Measurements from ENCODE around the gene STAT5B. TPM values are rescaled to one million over a fixed set of nuclear protein-coding genes. Genes with fewer than 3 reads are reported as not detected.

The STAT5B gene
- total RNA-seq, 1 experiment from 2014 or later, result 36.4 TPM

DNA sequence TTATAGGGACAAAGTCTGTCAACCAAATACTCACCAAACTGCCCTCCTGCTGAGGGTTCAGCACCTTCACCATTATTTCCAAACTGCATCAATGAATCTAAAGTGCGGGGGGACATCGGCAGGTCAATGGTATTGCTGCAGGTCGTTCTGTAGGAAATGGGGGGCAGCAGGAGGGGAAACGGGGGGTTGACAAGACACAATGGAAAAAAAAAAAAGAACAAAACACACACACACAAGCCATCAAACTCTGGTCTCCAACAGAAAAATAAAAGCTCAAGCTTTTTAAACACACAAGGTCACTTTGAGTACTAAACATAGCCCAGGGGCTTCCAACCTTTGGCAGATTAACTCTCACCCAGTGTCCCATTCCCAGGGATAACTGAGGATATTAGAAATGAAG is 40.6 kb upstream of the STAT5B start (continued):
- TF ChIP-seq, protein P1, sequence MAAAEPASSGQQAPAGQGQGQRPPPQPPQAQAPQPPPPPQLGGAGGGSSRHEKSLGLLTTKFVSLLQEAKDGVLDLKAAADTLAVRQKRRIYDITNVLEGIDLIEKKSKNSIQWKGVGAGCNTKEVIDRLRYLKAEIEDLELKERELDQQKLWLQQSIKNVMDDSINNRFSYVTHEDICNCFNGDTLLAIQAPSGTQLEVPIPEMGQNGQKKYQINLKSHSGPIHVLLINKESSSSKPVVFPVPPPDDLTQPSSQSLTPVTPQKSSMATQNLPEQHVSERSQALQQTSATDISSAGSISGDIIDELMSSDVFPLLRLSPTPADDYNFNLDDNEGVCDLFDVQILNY (CRISPR knock-in tag; IDR thresholded peaks at IDR 0.05), result no peak
- TF ChIP-seq NR2C2 (CRISPR knock-in tag; IDR thresholded peaks at IDR 0.05) (no peak), MXD4 (CRISPR knock-in tag; IDR thresholded peaks at IDR 0.05; ENCODE audit: borderline replicate concordance) (no peak), ZNF671 (CRISPR knock-in tag; IDR thresholded peaks at IDR 0.05) (no peak), GABPB1 (CRISPR knock-in tag; IDR thresholded peaks at IDR 0.05) (no peak)

DNA sequence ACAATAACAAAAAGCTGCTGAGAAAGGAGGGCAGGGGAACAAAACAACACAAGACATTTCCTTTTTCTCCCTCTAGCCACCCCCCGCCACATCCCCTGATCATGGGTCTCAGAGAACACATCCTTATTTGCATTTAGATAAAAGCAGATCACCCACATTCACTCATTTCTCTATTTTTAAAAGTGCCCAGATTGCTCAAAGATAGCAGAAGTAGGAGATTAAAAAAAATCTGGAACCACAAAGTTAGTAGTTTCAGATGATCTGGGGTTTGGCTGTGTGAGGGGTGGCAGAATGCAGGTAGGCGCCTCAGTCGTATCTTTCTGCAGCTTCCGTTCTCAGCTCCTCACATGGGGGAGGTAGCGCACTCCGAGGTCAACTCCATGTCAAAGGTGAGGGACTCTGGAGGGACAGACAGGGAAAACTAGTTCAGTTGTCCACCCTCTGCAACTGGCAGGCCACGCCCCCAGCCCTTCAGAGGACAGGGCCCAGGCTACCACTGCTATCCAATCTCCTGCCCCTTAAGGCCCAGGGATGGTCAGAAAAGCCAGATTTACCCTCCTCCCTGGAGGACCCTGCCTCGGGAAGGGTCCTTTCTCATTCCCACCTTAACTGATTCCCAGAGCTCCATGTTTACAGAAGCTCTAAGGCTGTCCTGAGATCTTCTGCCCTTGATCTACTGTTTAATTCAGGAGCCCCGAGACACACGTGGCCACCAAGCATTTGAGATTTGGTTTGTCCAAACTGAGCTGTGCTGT is 39.4 kb upstream of the STAT5B start:
- ChIA-PET CTCF (interaction anchor here (1.7 to 12.3 kb wide), 2 partner anchors 89 to 93 kb away, joined by 5 to 196 read pairs; no protein-coding TSS in a partner anchor), POLR2A (interaction anchor here (0.6 kb wide), 1 partner anchor 36 kb away, joined by 4 read pairs; no protein-coding TSS in a partner anchor)
- Mint-ChIP-seq H3K27ac (peak overlapping the region; percentile 49), H3K4me1 (peaks cover 33% of the 10 kb centered on the region), H3K27me3 (ENCODE audit: low read depth) (no peaks in the 10 kb centered on the region), H3K36me3 (peaks cover 40% of the 10 kb centered on the region), H3K9me3 (no peaks in the 10 kb centered on the region), H3K4me3 (no peak overlapping the region)
- TF ChIP-seq, protein P2, sequence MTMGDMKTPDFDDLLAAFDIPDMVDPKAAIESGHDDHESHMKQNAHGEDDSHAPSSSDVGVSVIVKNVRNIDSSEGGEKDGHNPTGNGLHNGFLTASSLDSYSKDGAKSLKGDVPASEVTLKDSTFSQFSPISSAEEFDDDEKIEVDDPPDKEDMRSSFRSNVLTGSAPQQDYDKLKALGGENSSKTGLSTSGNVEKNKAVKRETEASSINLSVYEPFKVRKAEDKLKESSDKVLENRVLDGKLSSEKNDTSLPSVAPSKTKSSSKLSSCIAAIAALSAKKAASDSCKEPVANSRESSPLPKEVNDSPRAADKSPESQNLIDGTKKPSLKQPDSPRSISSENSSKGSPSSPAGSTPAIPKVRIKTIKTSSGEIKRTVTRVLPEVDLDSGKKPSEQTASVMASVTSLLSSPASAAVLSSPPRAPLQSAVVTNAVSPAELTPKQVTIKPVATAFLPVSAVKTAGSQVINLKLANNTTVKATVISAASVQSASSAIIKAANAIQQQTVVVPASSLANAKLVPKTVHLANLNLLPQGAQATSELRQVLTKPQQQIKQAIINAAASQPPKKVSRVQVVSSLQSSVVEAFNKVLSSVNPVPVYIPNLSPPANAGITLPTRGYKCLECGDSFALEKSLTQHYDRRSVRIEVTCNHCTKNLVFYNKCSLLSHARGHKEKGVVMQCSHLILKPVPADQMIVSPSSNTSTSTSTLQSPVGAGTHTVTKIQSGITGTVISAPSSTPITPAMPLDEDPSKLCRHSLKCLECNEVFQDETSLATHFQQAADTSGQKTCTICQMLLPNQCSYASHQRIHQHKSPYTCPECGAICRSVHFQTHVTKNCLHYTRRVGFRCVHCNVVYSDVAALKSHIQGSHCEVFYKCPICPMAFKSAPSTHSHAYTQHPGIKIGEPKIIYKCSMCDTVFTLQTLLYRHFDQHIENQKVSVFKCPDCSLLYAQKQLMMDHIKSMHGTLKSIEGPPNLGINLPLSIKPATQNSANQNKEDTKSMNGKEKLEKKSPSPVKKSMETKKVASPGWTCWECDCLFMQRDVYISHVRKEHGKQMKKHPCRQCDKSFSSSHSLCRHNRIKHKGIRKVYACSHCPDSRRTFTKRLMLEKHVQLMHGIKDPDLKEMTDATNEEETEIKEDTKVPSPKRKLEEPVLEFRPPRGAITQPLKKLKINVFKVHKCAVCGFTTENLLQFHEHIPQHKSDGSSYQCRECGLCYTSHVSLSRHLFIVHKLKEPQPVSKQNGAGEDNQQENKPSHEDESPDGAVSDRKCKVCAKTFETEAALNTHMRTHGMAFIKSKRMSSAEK (CRISPR knock-in tag; IDR thresholded peaks at IDR 0.05; ENCODE audit: borderline replicate concordance), result no peak
- TF ChIP-seq, protein P3, sequence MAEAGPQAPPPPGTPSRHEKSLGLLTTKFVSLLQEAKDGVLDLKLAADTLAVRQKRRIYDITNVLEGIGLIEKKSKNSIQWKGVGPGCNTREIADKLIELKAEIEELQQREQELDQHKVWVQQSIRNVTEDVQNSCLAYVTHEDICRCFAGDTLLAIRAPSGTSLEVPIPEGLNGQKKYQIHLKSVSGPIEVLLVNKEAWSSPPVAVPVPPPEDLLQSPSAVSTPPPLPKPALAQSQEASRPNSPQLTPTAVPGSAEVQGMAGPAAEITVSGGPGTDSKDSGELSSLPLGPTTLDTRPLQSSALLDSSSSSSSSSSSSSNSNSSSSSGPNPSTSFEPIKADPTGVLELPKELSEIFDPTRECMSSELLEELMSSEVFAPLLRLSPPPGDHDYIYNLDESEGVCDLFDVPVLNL (CRISPR knock-in tag; IDR thresholded peaks at IDR 0.05; ENCODE audit: borderline replicate concordance, low read depth), result no peak
- TF ChIP-seq, protein P4, sequence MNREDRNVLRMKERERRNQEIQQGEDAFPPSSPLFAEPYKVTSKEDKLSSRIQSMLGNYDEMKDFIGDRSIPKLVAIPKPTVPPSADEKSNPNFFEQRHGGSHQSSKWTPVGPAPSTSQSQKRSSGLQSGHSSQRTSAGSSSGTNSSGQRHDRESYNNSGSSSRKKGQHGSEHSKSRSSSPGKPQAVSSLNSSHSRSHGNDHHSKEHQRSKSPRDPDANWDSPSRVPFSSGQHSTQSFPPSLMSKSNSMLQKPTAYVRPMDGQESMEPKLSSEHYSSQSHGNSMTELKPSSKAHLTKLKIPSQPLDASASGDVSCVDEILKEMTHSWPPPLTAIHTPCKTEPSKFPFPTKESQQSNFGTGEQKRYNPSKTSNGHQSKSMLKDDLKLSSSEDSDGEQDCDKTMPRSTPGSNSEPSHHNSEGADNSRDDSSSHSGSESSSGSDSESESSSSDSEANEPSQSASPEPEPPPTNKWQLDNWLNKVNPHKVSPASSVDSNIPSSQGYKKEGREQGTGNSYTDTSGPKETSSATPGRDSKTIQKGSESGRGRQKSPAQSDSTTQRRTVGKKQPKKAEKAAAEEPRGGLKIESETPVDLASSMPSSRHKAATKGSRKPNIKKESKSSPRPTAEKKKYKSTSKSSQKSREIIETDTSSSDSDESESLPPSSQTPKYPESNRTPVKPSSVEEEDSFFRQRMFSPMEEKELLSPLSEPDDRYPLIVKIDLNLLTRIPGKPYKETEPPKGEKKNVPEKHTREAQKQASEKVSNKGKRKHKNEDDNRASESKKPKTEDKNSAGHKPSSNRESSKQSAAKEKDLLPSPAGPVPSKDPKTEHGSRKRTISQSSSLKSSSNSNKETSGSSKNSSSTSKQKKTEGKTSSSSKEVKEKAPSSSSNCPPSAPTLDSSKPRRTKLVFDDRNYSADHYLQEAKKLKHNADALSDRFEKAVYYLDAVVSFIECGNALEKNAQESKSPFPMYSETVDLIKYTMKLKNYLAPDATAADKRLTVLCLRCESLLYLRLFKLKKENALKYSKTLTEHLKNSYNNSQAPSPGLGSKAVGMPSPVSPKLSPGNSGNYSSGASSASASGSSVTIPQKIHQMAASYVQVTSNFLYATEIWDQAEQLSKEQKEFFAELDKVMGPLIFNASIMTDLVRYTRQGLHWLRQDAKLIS (CRISPR knock-in tag; IDR thresholded peaks at IDR 0.05; ENCODE audit: borderline replicate concordance), result no peak
- TF ChIP-seq NFYB (CRISPR knock-in tag; conservative IDR thresholded peaks at IDR 0.05; ENCODE audit: low read depth) (no peak), FOXJ3 (CRISPR knock-in tag; IDR thresholded peaks at IDR 0.05; ENCODE audit: borderline replicate concordance) (no peak), PRRX2 (CRISPR knock-in tag; IDR thresholded peaks at IDR 0.05) (no peak), OVOL2 (CRISPR knock-in tag; IDR thresholded peaks at IDR 0.05; ENCODE audit: borderline replicate concordance) (no peak), CBFB (CRISPR knock-in tag; IDR thresholded peaks at IDR 0.05; ENCODE audit: low read depth) (no peak)
- TF ChIP-seq, protein P5, sequence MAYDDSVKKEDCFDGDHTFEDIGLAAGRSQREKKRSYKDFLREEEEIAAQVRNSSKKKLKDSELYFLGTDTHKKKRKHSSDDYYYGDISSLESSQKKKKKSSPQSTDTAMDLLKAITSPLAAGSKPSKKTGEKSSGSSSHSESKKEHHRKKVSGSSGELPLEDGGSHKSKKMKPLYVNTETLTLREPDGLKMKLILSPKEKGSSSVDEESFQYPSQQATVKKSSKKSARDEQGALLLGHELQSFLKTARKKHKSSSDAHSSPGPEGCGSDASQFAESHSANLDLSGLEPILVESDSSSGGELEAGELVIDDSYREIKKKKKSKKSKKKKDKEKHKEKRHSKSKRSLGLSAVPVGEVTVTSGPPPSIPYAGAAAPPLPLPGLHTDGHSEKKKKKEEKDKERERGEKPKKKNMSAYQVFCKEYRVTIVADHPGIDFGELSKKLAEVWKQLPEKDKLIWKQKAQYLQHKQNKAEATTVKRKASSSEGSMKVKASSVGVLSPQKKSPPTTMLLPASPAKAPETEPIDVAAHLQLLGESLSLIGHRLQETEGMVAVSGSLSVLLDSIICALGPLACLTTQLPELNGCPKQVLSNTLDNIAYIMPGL (CRISPR knock-in tag; IDR thresholded peaks at IDR 0.05), result no peak
- TF ChIP-seq, protein P1 (CRISPR knock-in tag; IDR thresholded peaks at IDR 0.05), result no peak
- no peak for ATAC-seq
- no peak for DNase-seq (ENCODE audit: low spot score)
